ENCODE results near the gene INPP4B. TPM values are rescaled to one million over a fixed set of nuclear protein-coding genes. Genes with fewer than 3 reads are reported as not detected.

Gene INPP4B
- total RNA-seq, 3 donors from 2014 or later = 15.8 to 113 (median 93.4) TPM

DNA sequence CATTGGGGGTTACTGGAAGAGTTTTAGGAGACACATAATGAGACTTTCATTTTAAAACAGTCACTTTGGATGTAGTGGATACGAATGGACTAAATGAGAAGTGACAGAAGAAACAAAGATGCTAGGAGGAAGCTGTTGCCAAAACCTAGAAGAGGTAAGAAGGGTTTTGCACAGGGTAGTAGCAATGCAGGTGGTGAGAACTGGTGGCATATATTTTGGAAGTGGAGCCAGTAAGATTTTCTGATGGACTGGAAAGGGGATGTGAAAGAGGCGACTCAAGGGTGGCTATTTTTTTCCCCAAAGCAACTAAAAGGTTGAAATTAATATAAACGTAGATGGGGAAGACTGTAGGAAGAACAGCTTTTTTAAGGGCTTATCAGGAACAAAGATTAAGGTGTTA is 747.7 kb downstream of the INPP4B start:
- no peaks in the 10 kb centered on the region for H3K4me1 ChIP-seq
- DNase-seq (ENCODE audit: low spot score in 2 of 2) = no peak
- intact Hi-C loops (cut with DNase I; ENCODE audit: low total_unique reads) = no loop called here
- H3K27me3 ChIP-seq = no peaks in the 10 kb centered on the region
- no peaks in the 10 kb centered on the region for H3K36me3 ChIP-seq
- no peak overlapping the region for H3K27ac ChIP-seq
- no peak overlapping the region for H3K4me3 ChIP-seq
- TF ChIP-seq POLR2AphosphoS5 (IDR thresholded peaks at IDR 0.05) (no peak), POLR2A (IDR thresholded peaks at IDR 0.05) (no peak)
- TF ChIP-seq, protein P1, sequence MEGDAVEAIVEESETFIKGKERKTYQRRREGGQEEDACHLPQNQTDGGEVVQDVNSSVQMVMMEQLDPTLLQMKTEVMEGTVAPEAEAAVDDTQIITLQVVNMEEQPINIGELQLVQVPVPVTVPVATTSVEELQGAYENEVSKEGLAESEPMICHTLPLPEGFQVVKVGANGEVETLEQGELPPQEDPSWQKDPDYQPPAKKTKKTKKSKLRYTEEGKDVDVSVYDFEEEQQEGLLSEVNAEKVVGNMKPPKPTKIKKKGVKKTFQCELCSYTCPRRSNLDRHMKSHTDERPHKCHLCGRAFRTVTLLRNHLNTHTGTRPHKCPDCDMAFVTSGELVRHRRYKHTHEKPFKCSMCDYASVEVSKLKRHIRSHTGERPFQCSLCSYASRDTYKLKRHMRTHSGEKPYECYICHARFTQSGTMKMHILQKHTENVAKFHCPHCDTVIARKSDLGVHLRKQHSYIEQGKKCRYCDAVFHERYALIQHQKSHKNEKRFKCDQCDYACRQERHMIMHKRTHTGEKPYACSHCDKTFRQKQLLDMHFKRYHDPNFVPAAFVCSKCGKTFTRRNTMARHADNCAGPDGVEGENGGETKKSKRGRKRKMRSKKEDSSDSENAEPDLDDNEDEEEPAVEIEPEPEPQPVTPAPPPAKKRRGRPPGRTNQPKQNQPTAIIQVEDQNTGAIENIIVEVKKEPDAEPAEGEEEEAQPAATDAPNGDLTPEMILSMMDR (IDR thresholded peaks at IDR 0.05) = no peak
- no peaks in the 10 kb centered on the region for H3K9me3 ChIP-seq

DNA sequence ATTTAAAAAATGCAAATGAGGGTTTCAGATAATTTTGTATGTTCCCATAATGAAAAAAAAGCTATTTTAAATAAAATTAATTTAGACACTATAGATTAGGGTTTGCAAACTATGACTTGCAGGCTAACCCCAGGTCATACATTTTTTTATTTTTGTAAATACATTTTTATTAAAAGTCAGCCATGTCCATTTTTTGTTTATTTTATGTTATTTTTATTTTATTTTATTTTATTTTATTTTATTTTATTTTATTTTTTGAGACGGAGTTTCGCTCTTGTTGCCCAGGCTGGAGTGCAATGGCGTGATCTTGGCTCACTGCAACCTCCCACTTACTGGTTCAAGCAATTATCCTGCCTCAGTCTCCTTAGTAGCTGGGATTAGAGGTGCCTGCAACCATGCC is 749.1 kb downstream of the INPP4B start:
- H3K36me3 ChIP-seq = no peaks in the 10 kb centered on the region
- TF ChIP-seq POLR2AphosphoS5 (IDR thresholded peaks at IDR 0.05) = no peak
- TF ChIP-seq, protein P1 (IDR thresholded peaks at IDR 0.05) = no peak
- no peak for TF ChIP-seq POLR2A (IDR thresholded peaks at IDR 0.05)
- no peak overlapping the region for H3K27ac ChIP-seq
- DNase-seq (ENCODE audit: low spot score in 2 of 2) = no peak
- intact Hi-C loops (cut with DNase I; ENCODE audit: low total_unique reads) = no loop called here
- H3K4me1 ChIP-seq = no peaks in the 10 kb centered on the region
- H3K4me3 ChIP-seq = no peak overlapping the region
- no peaks in the 10 kb centered on the region for H3K27me3 ChIP-seq
- no peaks in the 10 kb centered on the region for H3K9me3 ChIP-seq

DNA sequence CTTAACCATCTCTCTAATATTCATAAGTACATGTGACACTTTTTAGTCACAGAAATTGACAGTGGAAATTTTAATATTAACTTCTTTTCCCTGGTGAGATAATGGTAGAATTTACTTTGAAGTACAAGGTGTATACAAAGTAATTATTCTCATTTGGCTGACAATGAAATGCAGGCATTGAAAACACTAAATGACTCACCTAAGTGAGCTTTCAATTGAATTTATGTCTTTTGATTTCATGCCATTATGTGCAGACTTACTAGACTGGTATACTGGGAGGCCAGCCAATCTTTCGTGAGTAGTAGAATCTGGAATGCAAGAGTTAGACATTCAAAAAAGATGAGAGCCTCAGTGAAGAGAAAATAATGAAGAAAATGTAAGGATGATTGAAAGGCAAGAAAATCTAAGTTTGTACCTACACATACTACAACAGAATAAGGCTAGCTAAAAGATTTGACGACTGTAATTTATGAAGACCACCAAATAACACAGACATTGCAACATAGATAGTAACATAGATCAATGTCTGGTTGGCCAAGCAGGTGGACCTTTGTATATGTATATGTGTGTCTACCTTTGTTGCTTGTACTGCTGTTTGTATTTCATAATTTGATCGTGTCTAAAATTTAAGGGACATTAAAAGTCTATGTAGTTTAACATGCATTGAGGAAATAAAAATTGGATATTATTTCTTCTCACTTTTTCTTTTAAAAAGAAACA is 750.1 kb downstream of the INPP4B start:
- Histone ChIP-seq H3K27me3 (no peaks in the 10 kb centered on the region), H3K4me1 (no peaks in the 10 kb centered on the region), H3K4me3 (no peak overlapping the region), H3K9me3 (no peaks in the 10 kb centered on the region), H3K36me3 (no peaks in the 10 kb centered on the region), H3K27ac (peak overlapping the region in 1 of 2 donors; percentile 0)
- peak in 1 of 2 donors; percentile 34 for DNase-seq (ENCODE audit: low spot score in 2 of 2)
- no peak for TF ChIP-seq POLR2A (IDR thresholded peaks at IDR 0.05)
- no peak for TF ChIP-seq POLR2AphosphoS5 (IDR thresholded peaks at IDR 0.05)
- TF ChIP-seq, protein P1 (IDR thresholded peaks at IDR 0.05) = no peak
- intact Hi-C loops (cut with DNase I; ENCODE audit: low total_unique reads) = no loop called here

DNA sequence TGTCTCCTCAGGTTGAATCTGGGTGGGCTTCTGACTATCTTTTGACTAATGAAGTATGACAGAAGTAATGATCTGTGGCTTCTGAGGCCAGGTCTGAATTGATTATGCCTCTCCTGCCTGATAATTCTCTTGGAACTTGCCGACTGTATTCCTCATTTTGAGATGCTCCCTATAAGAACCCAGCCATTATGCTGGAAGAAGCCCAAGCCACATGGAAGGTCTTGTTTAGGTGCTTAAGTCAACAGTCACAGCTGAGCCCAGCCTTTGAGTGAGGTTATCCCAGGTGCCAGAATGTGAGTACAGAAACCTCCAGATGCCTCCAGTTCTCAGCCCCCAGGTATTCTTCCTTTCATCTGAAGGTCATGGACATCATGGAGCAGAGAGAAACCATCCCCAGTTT is 753.2 kb downstream of the INPP4B start:
- Histone ChIP-seq H3K27ac (no peak overlapping the region), H3K4me3 (no peak overlapping the region), H3K27me3 (no peaks in the 10 kb centered on the region), H3K9me3 (no peaks in the 10 kb centered on the region), H3K4me1 (no peaks in the 10 kb centered on the region), H3K36me3 (no peaks in the 10 kb centered on the region)
- intact Hi-C loops (cut with DNase I; ENCODE audit: low total_unique reads) = no loop called here
- TF ChIP-seq, protein P1 (IDR thresholded peaks at IDR 0.05) = no peak
- no peak for TF ChIP-seq POLR2AphosphoS5 (IDR thresholded peaks at IDR 0.05)
- TF ChIP-seq POLR2A (IDR thresholded peaks at IDR 0.05) = no peak
- DNase-seq (ENCODE audit: low spot score in 2 of 2) = no peak

DNA sequence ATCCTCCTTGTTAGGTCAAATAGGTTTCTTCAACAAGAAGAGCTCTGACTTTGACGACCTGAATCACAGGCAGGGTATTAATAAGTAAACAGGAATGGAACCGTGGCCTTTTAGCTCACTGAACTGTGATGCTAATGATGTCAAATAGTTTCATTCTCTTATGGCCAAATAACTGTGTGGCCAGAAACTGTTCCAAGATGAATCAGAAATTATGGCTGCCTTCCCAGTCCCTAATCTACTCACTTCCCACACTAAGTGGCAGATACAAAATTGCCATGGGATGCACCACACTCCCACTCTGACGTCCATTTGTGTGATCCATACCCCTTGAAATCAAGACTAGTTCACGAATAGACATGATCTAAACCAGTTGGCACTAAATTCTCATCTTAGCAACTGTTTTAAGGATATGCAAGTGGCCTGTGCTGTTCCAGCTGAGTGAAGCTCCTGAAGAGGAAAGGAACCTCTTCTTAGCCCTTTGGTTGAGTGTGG is 754.4 kb downstream of the INPP4B start:
- Histone ChIP-seq H3K4me1 (no peaks in the 10 kb centered on the region), H3K9me3 (no peaks in the 10 kb centered on the region), H3K27me3 (no peaks in the 10 kb centered on the region), H3K27ac (peak overlapping the region; percentile 72 to 87), H3K36me3 (no peaks in the 10 kb centered on the region), H3K4me3 (no peak overlapping the region)
- intact Hi-C loops (cut with DNase I; ENCODE audit: low total_unique reads) = no loop called here
- no peak for DNase-seq (ENCODE audit: low spot score in 2 of 2)
- TF ChIP-seq, protein P1 (IDR thresholded peaks at IDR 0.05) = no peak
- TF ChIP-seq POLR2AphosphoS5 (IDR thresholded peaks at IDR 0.05) (no peak), POLR2A (IDR thresholded peaks at IDR 0.05) (no peak)

All from breast epithelium (tissue), 4 donors.